Neural cell (in vitro differentiated cells): ENCODE measurements around the gene CLIC6. TPM values are rescaled to one million over a fixed set of nuclear protein-coding genes. Genes with fewer than 3 reads are reported as not detected.

ENCODE experiments used
- H2AFZ ChIP-seq: fragments of 200-600, 300-800 bp; sonication (generic), shearing (Covaris generic); 2 replicates; pipeline ENCODE4 v1.6.0; 2014; ENCODE audit warnings: low read depth, mild to moderate bottlenecking, antibody characterized with exemption, low read length, moderate library complexity
- H3F3A ChIP-seq: fragments of 200-600 bp; shearing (Covaris generic); 2 replicates; pipeline ENCODE4 v1.6.1; 2016; ENCODE audit warnings: mild to moderate bottlenecking, moderate library complexity, mixed read lengths, antibody characterized with exemption, low read length; ENCODE audit not compliant: insufficient read depth, poor library complexity, severe bottlenecking
- H3K27ac ChIP-seq: fragments of 200-600, 300-800 bp; sonication (generic), shearing (Covaris generic); 2 replicates; pipeline ENCODE4 v1.5.1; 2014; ENCODE audit warnings: mild to moderate bottlenecking, low read length, moderate library complexity
- H3K27me3 ChIP-seq: fragments of 300-800, 200-600 bp; sonication (generic), shearing (Covaris generic); 2 replicates; pipeline ENCODE4 v1.6.0; 2014; ENCODE audit warnings: mild to moderate bottlenecking, low read depth, low read length, moderate library complexity; ENCODE audit not compliant: insufficient read depth
- H3K36me3 ChIP-seq: fragments of 300-800, 200-600 bp; sonication (generic), shearing (Covaris generic); 2 replicates; pipeline ENCODE4 v1.5.1; 2014; ENCODE audit warnings: mild to moderate bottlenecking, antibody characterized with exemption, low read length, moderate library complexity; ENCODE audit not compliant: insufficient read depth
- H3K4me2 ChIP-seq: fragments of 300-800, 200-600 bp; sonication (generic), shearing (Covaris generic); 2 replicates; pipeline ENCODE4 v1.6.0; 2014; ENCODE audit warnings: mild to moderate bottlenecking, low read length
- H3K4me3 ChIP-seq: fragments of 300-800, 200-600 bp; sonication (generic), shearing (Covaris generic); 2 replicates; pipeline ENCODE4 v1.5.1; 2014; ENCODE audit warnings: mild to moderate bottlenecking, low read length, moderate library complexity
- H3K79me2 ChIP-seq: fragments of 200-600 bp; shearing (Covaris generic); replicated peaks from 2 replicates; pipeline ENCODE4 v1.6.0; 2014; ENCODE audit warnings: mild to moderate bottlenecking, low read length, moderate library complexity; ENCODE audit not compliant: insufficient read depth
- H3K9ac ChIP-seq: fragments of 300-800, 200-600 bp; sonication (generic), shearing (Covaris generic); 2 replicates; pipeline ENCODE4 v1.6.1; 2016; ENCODE audit warnings: mild to moderate bottlenecking, low read length, mixed read lengths
- H3K9me2 ChIP-seq: fragments of 200-600 bp; shearing (Covaris generic); 2 replicates; pipeline ENCODE4 v1.6.1; 2016; ENCODE audit warnings: mild to moderate bottlenecking, low read length, mixed read lengths; ENCODE audit not compliant: insufficient read depth
- H3K9me3 ChIP-seq: fragments of 200-600, 300-800 bp; sonication (generic), shearing (Covaris generic); 2 replicates; pipeline ENCODE4 v1.6.1; 2016; ENCODE audit warnings: mild to moderate bottlenecking, mixed run types, low read length, moderate library complexity, mixed read lengths
- H4K20me1 ChIP-seq: fragments of 200-600 bp; shearing (Covaris generic); 2 replicates; pipeline ENCODE4 v1.6.1; 2016; ENCODE audit warnings: mild to moderate bottlenecking, mixed run types; ENCODE audit not compliant: insufficient read depth
- EP300 ChIP-seq: fragments of 450-650 bp; conservative IDR thresholded peaks from 2 replicates; pipeline ENCODE4 v1.6.1; 2014; ENCODE audit warnings: antibody characterized with exemption, mild to moderate bottlenecking, moderate library complexity; ENCODE audit not compliant: poor library complexity, severe bottlenecking
- POLR2AphosphoS5 ChIP-seq: IDR thresholded peaks from 2 replicates; pipeline ENCODE4 v1.6.1; 2012
- RAD21 ChIP-seq: fragments of 450-650 bp; conservative IDR thresholded peaks from 2 replicates; pipeline ENCODE4 v1.6.1; 2014; ENCODE audit warnings: antibody characterized with exemption, mild to moderate bottlenecking, moderate library complexity
- TAF1 ChIP-seq: IDR thresholded peaks from 2 replicates; pipeline ENCODE4 v1.6.1; 2012; ENCODE audit warnings: low read depth
- polyA plus RNA-seq: library from polyadenylated mRNA; depleted of rRNA; stranded (reverse); fragments of >200 nt; gene quantifications from 2 replicates; pipeline ENCODE4 v1.2.3, GENCODE V29; 2014
- TF ChIP-seq, protein P1 (sequence below): fragments of 450-650 bp; IDR thresholded peaks from 2 replicates; pipeline ENCODE4 v1.5.1; 2014; ENCODE audit warnings: antibody characterized with exemption, mild to moderate bottlenecking, moderate library complexity; ENCODE audit not compliant: poor library complexity, severe bottlenecking
- TF ChIP-seq, protein P2 (sequence below): IDR thresholded peaks from 2 replicates; pipeline ENCODE4 v1.6.1; 2012; ENCODE audit warnings: borderline replicate concordance

CLIC6 gene
- polyA plus RNA-seq, 1 donor from 2014 or later = 0.32 TPM

DNA sequence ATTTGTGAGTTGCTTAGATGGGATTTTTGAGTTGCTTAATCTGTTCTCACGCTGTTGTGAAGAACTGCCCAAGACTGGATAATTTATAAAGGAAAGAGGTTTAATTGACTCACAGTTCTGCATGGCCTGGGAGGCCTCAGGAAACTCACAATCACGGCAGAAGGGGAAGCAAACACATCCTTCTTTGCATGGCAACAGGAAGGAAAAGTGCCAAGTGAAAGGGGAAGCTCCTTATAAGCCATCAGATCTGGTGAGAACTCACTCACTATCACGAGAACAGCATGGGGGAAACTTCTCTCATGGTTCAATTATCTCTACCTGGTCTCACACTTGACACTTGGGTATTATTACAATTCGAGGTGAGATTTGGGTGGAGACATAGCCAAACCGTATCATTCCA is 10.3 kb downstream of the CLIC6 start:
- Histone ChIP-seq H3K9me3 (no peaks in the 10 kb centered on the region), H3K9me2 (no peaks in the 10 kb centered on the region), H2AFZ (no peak overlapping the region), H3K27me3 (no peaks in the 10 kb centered on the region), H3K4me3 (no peak overlapping the region), H3K36me3 (no peaks in the 10 kb centered on the region), H4K20me1 (no peaks in the 10 kb centered on the region), H3K4me2 (no peak overlapping the region), H3F3A (no peaks in the 10 kb centered on the region), H3K27ac (no peak overlapping the region), H3K79me2 (no peaks in the 10 kb centered on the region), H3K9ac (no peak overlapping the region)
- no peak for TF ChIP-seq RAD21
- TF ChIP-seq, protein P1, sequence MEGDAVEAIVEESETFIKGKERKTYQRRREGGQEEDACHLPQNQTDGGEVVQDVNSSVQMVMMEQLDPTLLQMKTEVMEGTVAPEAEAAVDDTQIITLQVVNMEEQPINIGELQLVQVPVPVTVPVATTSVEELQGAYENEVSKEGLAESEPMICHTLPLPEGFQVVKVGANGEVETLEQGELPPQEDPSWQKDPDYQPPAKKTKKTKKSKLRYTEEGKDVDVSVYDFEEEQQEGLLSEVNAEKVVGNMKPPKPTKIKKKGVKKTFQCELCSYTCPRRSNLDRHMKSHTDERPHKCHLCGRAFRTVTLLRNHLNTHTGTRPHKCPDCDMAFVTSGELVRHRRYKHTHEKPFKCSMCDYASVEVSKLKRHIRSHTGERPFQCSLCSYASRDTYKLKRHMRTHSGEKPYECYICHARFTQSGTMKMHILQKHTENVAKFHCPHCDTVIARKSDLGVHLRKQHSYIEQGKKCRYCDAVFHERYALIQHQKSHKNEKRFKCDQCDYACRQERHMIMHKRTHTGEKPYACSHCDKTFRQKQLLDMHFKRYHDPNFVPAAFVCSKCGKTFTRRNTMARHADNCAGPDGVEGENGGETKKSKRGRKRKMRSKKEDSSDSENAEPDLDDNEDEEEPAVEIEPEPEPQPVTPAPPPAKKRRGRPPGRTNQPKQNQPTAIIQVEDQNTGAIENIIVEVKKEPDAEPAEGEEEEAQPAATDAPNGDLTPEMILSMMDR = no peak

DNA sequence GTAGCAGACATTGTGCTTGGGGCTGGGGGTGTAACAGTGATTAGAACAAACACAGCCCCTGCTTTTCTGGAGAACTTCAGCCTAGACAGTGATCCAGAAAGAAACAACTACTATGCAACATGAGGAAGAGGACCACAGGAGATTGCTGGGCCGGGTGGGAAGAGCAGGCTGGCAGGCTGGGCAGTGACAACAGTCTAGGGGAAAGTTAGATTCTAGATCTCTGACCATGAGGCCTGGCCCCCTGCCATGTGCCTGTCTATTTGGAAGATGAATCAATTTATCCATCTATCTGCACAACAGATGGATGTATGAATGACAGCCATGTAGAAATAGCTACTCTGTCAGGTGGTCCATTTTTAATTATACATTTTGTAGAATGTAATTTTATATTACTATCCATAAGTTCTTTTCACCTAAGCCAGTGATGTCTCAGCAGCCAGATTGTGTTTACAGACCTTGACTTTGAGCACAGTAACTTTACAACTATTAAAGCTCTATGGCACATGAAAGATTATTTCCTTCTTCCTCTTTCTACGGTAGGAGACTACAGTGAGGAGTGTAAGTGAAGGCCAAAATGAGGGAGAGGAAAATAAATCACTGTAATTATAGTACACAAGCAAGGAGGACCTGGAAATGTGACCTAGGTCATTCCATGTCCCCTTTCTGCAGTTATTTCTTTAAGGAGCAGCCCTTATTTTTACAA is 15.5 kb downstream of the CLIC6 start:
- TF ChIP-seq EP300 = no peak
- no peak for TF ChIP-seq TAF1
- TF ChIP-seq, protein P2, sequence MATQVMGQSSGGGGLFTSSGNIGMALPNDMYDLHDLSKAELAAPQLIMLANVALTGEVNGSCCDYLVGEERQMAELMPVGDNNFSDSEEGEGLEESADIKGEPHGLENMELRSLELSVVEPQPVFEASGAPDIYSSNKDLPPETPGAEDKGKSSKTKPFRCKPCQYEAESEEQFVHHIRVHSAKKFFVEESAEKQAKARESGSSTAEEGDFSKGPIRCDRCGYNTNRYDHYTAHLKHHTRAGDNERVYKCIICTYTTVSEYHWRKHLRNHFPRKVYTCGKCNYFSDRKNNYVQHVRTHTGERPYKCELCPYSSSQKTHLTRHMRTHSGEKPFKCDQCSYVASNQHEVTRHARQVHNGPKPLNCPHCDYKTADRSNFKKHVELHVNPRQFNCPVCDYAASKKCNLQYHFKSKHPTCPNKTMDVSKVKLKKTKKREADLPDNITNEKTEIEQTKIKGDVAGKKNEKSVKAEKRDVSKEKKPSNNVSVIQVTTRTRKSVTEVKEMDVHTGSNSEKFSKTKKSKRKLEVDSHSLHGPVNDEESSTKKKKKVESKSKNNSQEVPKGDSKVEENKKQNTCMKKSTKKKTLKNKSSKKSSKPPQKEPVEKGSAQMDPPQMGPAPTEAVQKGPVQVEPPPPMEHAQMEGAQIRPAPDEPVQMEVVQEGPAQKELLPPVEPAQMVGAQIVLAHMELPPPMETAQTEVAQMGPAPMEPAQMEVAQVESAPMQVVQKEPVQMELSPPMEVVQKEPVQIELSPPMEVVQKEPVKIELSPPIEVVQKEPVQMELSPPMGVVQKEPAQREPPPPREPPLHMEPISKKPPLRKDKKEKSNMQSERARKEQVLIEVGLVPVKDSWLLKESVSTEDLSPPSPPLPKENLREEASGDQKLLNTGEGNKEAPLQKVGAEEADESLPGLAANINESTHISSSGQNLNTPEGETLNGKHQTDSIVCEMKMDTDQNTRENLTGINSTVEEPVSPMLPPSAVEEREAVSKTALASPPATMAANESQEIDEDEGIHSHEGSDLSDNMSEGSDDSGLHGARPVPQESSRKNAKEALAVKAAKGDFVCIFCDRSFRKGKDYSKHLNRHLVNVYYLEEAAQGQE = no peak
- H3K9ac ChIP-seq = no peak overlapping the region

DNA sequence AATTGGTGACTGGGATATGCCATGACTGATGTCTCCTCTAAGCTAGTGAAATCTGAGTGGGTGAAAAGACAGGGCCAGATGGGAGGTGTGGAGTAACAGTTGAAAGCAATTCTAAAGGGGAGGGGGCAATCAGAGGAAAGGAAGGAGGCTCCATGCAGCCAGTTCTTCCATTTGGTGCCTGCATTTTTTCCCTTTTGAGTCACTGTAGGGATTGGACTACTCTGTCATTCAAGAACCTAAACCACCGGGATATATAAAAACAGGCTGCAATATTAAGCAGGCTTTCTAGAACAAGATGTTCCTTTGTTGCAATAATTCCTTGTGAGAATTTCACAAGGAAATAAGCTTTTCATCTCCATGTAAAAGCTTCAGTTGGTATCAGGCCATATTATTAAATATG is 18.3 kb downstream of the CLIC6 start:
- no peaks in the 10 kb centered on the region for H3F3A ChIP-seq
- H3K9ac ChIP-seq = no peak overlapping the region
- H3K4me3 ChIP-seq = no peak overlapping the region
- H3K79me2 ChIP-seq = no peaks in the 10 kb centered on the region
- TF ChIP-seq POLR2AphosphoS5 = no peak
- H2AFZ ChIP-seq = no peak overlapping the region
- no peaks in the 10 kb centered on the region for H3K9me3 ChIP-seq
- H4K20me1 ChIP-seq = no peaks in the 10 kb centered on the region
- no peak overlapping the region for H3K27ac ChIP-seq
- no peaks in the 10 kb centered on the region for H3K27me3 ChIP-seq
- H3K4me2 ChIP-seq = no peak overlapping the region
- H3K36me3 ChIP-seq = no peaks in the 10 kb centered on the region
- no peaks in the 10 kb centered on the region for H3K9me2 ChIP-seq

More for the DNA sequence above, 15.5 kb downstream of the CLIC6 start:
- Histone ChIP-seq H3F3A (no peaks in the 10 kb centered on the region), H2AFZ (no peak overlapping the region), H3K9me3 (no peaks in the 10 kb centered on the region), H3K36me3 (no peaks in the 10 kb centered on the region), H3K4me2 (no peak overlapping the region), H3K79me2 (no peaks in the 10 kb centered on the region), H3K27me3 (no peaks in the 10 kb centered on the region), H4K20me1 (no peaks in the 10 kb centered on the region), H3K27ac (no peak overlapping the region), H3K9me2 (no peaks in the 10 kb centered on the region), H3K4me3 (no peak overlapping the region)
